Right forelimb (tissue), 1 donor: ENCODE results near the gene NFKBIE.
"Not testable (repeated sequence)": the region's sequence is repeated elsewhere in the genome, so short reads cannot be mapped to it uniquely, and the experiment has no call there.

Source experiments
- DNase-seq: peaks from one replicate; pipeline ENCODE4 v3.0.0-alpha.2; 2018

Gene NFKBIE

DNA sequence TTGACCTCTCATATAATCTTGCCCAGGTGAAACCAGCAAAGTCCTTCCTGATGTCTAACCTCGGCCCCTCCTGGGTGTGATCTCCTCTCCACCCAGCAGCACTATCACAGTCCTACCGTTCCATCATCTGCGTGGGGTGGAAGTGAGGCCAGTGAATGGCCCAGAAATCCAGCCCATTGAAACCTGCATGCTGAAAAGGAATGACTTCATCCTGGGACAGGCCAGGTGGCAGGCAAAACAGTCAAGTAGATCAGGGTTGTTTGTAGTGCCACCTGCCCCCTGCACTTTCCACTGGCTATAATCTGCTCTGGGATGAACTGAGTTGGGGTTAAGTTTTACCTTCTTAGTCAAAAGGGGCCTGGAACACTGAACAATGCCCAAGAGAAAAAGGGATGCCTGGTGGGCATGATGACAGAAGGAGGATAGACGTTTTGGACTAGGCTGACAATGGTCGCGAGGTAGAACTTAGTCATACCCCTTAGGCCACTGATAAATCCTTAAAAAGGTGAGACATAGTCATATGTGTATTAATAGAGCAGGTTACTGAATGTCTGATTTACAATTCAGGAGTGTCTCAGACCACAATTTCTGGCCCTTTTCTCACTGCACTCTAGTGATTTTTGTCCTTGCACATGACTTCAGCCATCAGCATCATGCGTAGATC is 26.5 kb downstream of the NFKBIE start:
- no peak for DNase-seq

DNA sequence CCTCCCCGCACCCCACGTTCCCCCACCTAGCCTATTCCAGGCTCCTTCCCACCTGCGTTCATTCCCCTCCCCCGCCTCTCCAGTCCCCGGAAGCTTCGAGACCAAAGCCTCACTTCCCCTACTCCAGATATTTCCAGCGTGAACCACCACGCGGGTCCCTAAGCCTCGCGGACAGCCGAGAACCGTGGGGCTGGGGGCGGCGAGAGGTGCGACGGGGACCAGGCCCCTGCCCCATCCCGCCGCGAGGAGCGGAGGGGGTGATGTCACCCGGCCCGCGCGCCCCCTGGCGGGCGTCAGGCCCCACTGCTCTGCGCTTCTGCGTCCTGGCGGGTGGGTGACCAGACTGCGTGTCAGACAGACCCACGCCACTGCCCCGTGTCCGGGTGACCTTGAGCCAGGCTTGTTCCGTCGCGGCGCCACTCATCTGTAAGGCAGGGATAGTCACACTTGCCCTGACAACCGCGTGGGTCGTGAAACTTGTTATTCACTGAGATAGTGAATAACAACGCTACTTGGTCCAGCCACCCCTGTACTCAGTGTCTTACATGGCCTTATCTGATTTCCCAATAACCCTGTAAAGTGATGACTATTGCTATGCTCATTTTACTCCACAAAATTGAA is 27.4 kb downstream of the NFKBIE start:
- DNase-seq: peak; percentile 90

DNA sequence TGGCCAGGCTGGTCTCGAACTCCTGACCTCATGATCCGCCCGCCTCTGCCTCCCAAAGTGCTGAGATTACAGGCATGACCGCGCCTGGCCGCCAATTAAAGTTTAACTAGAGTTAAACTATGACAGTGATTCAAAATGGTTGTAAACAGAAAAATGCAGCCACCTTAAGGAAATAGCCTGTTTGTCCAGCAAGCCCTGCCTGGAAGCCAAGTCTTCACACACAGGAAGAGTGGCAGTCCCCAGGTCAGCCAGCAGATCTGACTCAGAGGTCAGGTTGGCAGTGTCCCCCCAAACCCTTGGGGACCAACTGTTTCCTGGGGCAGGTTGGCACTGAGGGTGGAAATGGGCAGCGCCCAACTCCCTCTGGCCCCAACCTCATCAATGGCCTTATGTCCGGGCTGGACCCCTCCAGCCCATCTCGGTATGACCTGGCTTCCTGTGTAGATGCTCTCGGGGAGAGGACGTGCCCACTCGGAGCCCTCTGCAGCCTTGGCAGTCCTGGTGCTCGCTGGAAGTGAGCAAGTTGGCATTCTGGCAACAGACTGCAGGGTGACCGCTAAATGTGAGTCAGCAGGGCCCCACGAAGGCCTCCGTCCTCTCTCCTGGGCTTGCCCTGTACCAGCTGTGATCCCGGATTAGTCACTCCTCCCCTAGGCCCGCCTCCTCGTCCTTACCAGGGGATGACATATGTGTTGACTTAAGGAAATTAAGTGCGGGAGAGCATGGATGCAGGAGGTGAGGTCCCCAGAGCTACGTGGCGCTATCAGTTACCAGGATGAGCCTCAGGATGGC is 28.1 kb downstream of the NFKBIE start:
- peak; percentile 79 for DNase-seq

DNA sequence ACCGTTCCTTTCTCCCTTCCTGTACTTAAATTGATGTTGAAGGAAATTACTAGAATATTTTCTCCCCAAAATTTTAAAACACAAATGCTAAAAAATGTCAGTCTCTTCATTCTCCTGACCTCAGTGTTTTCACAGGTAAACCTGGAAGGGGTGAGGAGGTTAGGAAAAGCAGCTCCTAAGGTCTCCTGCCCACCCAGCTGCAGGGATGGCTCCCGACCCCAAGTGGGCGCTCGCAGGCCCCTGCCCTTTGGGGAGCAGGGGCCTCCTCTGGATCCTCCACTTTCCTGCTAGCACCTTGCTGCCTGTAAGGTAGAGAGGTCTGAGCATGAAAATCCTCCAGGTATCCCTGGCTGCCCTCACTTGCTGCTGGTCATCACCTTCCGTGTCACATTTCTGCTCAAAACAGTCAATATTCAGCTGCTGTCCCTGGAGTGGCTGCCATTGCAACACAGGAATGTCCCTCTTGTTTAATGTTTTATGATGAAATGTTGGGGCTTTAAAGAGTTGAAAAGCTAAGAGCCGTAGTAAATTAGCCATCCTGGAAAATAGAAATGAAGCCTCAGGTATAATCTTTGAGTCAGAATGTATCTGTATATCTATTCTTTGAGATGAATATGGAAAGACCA is 29.3 kb downstream of the NFKBIE start:
- no peak for DNase-seq

DNA sequence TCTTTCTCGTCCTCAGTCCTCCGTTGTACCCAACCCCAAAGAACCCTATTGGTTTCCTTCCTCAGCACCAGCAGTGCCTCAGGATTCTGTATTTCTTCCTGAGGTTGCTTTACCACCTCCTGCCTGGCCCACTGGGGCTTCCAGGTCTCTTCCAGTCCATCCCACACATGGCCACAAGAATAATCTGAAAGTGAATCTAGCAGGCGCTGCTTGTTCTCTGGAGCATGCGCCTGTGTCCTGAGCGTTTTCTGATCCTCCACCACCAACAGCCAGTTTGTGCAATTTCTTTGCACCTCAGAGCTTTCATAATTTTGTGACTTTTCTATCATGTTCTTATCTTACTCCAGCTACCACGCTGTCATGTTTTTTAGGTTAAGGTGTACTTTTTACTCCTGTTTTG is 30.1 kb downstream of the NFKBIE start:
- DNase-seq: no peak

DNA sequence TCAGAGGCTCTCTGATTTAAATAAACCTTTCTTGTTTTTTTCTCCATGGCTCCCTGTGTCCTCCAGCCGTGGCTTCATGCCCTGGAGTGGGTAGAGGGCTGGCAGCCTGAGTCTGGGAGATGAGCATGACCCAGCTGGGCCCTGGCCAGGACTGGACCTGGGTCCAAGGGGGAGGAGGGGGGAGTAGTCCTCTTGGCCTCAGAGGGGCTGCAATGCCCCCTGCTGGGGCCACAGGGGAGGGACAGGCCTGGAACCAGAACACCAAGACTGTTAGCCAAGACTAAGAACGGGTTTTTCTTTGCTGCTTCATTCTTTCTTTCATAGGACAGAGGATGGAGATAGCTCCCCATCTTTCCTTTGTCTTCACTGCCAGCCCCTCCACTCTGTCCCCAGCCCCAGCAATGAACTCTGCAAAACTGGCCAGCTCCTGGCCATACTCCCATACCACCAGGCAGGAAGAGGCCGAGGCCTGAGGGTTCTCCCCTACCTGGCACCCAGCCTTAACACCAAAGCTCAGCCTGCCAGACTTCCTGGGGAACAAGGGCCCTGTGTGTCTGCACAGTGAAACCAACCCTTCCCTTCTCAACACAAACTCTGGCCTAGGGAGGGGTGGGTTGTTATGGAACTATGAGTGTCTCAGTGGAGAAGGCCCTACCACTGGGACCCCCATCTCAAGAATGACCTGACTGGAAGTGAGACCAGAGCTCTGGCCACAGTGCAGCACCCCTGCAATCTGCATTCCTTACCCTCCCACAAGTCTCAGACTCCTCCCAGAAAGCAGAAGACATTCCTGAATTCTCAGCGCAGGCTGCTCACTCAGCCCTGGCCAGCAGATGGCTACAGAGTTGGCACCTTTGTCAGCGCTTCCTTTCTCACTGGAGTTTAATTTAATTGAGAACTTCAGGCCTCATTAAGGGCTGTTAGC is 31.0 kb downstream of the NFKBIE start:
- peak; percentile 88 for DNase-seq

DNA sequence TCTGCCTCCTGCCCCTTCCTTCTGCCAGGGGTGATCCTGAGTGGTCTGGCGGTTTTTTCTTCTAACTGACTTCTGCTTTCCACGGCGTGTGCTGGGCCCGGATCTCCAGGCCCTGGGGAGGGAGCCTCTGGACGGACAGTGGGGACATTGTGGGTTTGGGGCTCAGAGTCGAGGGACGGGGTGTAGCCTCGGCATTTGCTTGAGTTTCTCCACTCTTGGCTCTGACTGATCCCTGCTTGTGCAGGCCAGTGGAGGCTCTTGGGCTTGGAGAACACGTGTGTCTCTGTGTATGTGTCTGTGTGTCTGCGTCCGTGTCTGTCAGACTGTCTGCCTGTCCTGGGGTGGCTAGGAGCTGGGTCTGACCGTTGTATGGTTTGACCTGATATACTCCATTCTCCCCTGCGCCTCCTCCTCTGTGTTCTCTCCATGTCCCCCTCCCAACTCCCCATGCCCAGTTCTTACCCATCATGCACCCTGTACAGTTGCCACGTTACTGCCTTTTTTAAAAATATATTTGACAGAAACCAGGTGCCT is 31.7 kb downstream of the NFKBIE start:
- no peak for DNase-seq

DNA sequence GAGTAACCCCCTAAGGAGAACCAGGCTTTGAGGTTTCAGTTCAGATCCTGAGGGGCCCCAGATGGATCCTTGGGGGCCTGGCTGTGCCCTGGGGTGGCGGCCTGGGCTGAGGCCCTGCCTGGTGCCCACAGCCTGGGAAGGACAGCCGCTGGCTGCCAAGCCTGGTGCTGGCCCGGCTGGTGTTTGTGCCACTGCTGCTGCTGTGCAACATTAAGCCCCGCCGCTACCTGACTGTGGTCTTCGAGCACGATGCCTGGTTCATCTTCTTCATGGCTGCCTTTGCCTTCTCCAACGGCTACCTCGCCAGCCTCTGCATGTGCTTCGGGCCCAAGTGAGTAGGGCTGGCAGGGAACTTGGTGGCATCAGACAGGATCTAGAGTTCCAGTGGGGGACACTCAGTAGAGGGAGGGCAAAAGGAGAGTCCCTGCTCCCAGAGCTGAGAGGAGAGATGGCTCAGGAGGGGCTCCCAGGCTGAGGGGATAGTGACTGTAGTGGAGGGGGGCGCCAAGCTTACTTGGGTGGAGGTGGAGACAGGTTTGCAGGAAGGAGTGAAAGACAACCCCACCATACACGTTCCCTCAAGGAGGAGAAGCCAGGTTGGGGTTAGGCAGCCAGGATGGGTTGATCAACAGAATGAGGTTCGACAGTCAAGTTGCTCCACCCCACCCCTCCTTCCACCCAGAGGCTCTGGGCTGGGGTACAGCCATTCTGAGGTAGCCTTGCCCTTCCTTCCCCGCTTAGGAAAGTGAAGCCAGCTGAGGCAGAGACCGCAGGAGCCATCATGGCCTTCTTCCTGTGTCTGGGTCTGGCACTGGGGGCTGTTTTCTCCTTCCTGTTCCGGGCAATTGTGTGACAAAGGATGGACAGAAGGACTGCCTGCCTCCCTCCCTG is 32.4 kb downstream of the NFKBIE start:
- DNase-seq: no peak

DNA sequence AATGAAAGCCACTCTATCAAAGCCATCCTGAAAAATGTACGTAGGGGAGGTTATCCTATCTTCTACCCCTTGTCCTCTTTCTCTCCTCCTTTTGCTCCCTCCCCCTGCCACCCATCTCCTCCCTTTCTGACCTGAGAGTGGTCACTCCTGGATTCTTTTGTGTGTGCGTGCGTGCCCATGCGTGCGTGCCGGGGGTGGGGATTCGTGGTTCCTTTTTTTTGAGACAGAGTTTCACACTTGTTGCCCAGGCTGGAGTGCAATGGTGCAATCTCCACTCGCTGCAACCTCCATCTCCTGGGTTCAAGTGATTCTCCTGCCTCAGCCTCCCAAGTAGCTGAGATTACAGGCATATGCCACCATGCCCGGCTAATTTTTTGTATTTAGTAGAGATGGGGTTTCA is 33.9 kb downstream of the NFKBIE start:
- not testable (repeated sequence) for DNase-seq

DNA sequence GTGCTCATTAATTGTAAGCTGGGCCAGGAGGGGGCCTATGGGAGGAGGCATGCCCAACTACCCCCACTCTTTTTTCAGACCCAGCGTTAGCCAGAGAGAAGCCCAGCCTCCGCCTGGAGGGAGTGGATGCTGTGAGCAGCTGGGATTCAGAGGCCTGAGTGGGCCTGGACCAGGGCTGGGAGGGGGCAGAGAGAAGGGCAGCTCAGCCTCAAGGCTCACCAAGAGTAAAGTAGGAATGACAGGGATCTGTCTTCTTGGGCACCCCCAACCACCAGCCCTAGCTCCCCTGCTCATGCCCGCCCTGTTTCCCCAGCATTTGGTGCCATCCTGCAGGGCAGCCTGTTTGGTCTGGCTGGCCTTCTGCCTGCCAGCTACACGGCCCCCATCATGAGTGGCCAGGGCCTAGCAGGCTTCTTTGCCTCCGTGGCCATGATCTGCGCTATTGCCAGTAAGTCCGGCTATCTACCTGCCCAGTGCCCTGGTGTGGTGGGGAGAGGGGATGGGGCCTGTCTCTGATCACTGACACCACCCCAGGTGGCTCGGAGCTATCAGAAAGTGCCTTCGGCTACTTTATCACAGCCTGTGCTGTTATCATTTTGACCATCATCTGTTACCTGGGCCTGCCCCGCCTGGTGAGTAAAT is 35.2 kb downstream of the NFKBIE start:
- no peak for DNase-seq

DNA sequence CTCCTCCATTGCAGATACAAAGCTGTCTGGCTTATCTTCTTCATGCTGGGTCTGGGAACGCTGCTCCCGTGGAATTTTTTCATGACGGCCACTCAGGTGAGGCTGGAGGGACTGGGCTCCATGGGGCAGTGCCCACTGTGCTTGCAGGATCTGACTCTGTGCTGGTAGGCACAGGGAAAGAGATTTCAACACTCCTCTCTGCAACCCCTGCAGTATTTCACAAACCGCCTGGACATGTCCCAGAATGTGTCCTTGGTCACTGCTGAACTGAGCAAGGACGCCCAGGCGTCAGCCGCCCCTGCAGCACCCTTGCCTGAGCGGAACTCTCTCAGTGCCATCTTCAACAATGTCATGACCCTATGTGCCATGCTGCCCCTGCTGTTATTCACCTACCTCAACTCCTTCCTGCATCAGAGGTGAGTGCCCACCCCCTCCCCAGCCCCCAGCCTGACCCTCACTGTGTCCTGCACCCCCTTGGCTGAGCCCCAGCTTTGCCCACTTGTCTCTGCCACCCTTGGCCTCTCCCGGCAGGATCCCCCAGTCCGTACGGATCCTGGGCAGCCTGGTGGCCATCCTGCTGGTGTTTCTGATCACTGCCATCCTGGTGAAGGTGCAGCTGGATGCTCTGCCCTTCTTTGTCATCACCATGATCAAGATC is 35.8 kb downstream of the NFKBIE start:
- no peak for DNase-seq

DNA sequence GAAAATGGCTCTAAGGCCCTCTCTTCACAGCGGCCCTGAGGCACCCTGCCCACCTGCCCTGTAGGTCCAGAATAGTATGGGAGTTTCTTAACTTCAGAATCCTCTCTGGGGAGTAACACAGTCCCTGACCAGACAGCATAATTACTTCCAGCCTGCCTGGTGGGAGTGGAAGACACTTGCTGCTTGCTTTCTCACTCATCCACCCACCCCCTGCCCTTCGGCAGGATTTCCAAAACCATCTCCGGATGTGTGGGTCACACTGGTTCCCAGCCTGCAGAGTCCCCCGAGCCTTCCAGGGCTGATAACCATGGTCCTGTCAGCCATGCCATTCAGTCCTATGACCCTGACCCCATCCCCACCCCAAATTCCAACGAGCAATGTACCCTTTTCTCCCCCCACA is 36.5 kb downstream of the NFKBIE start:
- no peak for DNase-seq

DNA sequence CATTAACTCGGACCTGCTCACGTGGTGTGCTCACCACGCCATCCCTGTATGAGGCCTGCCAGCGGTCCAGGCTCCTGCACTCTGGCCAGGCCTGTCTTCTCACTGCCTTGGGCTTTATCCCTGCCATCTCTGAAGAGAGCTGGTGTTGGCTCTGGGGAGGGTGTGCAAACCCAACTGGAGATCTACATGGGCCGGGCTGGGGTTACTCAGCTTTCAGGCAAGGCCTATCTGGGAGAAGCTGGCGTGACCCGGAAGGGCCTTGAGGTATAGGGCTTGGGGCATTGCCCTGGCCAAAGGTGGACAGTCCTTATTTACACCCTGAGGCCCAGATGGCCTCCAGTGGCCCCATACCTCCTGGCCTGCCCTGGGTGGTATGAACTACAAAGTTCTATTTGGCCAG is 36.9 kb downstream of the NFKBIE start:
- DNase-seq: no peak

DNA sequence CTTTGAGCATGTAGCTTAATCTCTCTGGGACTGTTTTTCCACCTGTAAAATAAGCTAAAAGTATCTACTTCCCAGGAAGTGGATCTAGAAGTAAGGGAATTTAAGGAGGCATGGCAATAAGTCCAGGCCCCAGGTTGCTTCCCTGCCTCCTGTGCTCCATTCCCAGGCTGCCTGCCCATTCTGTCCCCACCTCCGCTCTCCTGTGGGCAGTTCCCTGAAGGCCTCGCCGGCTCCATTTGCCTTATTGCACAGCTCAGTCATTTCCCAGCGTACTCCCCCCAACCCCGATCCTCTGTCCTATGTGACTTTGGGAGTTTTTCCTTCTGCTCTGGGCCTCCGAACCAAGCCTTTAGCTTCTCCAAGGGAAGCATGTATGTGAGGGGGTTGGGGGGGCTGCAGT is 37.3 kb downstream of the NFKBIE start:
- no peak for DNase-seq

DNA sequence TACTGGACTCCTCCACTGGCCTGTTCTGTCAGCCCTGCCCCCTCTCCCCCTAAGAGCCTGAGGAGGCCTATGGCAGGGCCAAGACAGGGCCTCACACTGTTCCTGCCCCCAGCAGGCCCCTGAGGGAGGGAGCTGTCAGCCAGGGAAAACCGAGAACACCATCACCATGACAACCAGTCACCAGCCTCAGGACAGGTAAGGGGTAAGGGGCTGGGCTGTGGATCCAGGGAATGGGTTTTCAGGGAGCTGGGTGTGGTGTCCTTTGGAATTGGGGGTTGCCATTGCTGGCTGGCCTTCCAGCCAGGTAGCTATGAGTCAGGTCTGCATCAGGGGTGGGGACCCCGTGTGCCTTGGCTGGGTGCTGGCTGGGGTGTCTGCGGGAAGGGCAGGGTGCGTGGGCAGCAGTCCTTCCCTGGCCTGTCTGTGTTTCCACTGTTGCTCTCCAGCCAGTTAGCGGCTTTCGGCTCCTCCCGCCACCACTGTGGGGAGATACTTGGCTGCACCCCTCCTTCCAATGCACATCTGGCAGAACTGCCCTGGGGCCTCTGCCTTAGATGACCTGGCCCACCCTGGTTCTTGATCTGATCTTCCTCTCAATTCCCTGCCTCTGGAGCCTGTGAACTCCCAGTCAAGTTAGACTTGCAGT is 38.1 kb downstream of the NFKBIE start:
- no peak for DNase-seq

DNA sequence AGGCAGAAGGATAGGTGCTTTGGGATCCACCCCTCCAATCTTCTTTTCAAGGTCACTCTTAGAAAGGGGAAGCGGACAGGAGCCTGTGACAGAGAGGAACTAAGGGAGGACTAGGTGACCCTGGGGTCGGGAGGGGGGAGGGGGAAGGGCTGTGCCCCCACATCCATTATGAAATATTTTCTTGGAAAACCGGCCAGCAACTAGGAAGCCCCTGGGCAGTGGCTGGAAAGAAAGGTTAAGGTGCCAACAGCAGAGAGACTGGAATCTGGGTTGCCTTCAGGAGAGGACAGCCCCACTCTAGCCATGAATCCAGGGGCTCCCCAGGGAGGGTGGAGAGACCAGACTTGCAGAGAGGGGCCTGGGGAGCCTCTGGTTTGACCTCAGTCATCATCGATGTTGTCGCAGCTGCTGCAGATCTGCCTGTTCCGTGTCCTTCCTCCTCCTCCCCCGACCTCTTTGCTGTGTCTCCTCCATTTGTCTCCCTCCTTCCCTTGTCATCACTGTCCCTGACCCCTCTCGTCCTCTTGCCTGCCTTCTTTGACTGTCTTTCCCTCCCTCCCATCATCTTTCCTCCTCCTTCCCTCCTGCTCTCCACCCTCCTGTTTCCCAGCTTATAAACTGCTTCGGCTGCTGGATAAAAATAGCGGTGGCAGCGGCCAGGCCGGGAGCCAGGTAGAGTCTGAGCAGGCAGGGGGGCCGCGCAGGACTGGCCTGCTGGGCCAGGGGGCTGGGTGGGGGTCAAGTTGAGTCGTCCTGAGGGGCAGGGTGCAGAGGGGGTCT is 38.8 kb downstream of the NFKBIE start:
- no peak for DNase-seq

DNA sequence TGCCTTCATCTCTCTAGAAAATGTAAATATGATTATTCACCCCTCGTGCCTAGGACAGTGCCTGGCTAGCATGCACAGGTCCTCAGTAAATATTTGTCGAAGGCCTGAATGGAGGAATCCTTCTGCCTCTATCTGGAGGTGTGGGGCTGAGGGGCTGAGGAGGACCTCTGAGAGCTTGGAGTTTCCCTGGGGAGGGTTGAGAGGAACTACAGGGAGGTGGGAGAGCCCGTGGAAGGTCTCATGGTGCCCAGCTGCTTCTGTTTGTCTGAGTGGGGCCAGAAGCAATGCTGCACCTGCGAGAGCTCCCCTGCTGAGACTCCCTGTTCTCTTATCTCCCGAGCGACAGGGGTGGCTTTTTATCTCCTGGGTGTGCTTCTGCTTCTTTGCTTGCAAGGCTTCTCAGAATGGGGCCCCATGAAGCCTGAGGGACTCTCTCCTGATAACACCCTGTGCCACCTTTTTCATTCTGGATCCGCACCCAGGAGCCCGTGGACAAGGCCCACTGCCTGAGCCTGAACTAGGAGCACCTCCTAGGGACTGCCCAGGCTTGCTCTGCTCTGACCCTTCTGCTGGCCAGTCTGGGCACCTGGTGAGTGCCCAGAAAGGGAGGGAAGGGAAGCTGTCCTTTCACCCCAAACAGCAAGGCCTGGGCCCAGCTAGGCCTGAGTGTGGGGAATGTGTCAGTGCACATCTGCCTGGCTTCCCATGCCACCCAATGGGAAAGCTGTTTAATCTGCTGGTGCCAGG is 39.6 kb downstream of the NFKBIE start:
- no peak for DNase-seq

DNA sequence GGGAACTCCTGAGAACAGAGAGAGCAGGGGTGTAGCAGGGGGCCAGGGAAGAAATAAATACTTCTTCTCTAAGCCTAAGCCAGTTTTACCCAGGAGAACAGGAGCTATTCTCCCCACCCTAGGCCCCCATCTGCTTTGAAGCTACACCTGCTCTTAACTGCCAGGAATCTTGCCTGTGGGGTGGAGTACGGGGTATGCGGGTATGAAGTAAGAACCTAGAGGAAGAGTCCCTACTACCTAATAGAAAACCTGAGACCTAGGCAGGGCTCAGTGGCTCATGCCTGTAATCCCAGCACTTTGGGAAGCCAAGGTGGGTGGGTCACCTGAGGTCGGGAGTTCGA is 40.4 kb downstream of the NFKBIE start:
- no peak for DNase-seq
